ENCODE results near the gene MTX3.

The MTX3 gene

GRCh38 chr5:79973511-79973910 is 17.6 kb downstream of the MTX3 start:
- no peak for TF ChIP-seq ZNF565 (CRISPR knock-in tag; conservative IDR thresholded peaks at IDR 0.05; ENCODE audit: low read depth)
- TF ChIP-seq TCF4 (CRISPR knock-in tag; IDR thresholded peaks at IDR 0.05; ENCODE audit: borderline replicate concordance), result no peak
- TF ChIP-seq ZNF8 (CRISPR knock-in tag; IDR thresholded peaks at IDR 0.05), result no peak
- TF ChIP-seq ZC3H10 (CRISPR knock-in tag; IDR thresholded peaks at IDR 0.05), result no peak
- TF ChIP-seq, protein P1, sequence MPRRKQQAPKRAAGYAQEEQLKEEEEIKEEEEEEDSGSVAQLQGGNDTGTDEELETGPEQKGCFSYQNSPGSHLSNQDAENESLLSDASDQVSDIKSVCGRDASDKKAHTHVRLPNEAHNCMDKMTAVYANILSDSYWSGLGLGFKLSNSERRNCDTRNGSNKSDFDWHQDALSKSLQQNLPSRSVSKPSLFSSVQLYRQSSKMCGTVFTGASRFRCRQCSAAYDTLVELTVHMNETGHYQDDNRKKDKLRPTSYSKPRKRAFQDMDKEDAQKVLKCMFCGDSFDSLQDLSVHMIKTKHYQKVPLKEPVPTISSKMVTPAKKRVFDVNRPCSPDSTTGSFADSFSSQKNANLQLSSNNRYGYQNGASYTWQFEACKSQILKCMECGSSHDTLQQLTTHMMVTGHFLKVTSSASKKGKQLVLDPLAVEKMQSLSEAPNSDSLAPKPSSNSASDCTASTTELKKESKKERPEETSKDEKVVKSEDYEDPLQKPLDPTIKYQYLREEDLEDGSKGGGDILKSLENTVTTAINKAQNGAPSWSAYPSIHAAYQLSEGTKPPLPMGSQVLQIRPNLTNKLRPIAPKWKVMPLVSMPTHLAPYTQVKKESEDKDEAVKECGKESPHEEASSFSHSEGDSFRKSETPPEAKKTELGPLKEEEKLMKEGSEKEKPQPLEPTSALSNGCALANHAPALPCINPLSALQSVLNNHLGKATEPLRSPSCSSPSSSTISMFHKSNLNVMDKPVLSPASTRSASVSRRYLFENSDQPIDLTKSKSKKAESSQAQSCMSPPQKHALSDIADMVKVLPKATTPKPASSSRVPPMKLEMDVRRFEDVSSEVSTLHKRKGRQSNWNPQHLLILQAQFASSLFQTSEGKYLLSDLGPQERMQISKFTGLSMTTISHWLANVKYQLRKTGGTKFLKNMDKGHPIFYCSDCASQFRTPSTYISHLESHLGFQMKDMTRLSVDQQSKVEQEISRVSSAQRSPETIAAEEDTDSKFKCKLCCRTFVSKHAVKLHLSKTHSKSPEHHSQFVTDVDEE (CRISPR knock-in tag; IDR thresholded peaks at IDR 0.05), result no peak
- no peak for TF ChIP-seq ZFP3 (CRISPR knock-in tag; IDR thresholded peaks at IDR 0.05)
- no peak for TF ChIP-seq BACH2 (CRISPR knock-in tag; IDR thresholded peaks at IDR 0.05; ENCODE audit: borderline replicate concordance)
- TF ChIP-seq ISL1 (CRISPR knock-in tag; IDR thresholded peaks at IDR 0.05), result no peak
- no peak for TF ChIP-seq RARB (CRISPR knock-in tag; IDR thresholded peaks at IDR 0.05)
- no peak for TF ChIP-seq ESRRG (CRISPR knock-in tag; IDR thresholded peaks at IDR 0.05)
- TF ChIP-seq, protein P2, sequence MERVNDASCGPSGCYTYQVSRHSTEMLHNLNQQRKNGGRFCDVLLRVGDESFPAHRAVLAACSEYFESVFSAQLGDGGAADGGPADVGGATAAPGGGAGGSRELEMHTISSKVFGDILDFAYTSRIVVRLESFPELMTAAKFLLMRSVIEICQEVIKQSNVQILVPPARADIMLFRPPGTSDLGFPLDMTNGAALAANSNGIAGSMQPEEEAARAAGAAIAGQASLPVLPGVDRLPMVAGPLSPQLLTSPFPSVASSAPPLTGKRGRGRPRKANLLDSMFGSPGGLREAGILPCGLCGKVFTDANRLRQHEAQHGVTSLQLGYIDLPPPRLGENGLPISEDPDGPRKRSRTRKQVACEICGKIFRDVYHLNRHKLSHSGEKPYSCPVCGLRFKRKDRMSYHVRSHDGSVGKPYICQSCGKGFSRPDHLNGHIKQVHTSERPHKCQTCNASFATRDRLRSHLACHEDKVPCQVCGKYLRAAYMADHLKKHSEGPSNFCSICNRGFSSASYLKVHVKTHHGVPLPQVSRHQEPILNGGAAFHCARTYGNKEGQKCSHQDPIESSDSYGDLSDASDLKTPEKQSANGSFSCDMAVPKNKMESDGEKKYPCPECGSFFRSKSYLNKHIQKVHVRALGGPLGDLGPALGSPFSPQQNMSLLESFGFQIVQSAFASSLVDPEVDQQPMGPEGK (CRISPR knock-in tag; IDR thresholded peaks at IDR 0.05; ENCODE audit: borderline replicate concordance), result no peak
- TF ChIP-seq CSDC2 (CRISPR knock-in tag; IDR thresholded peaks at IDR 0.05), result no peak
- no peak for ATAC-seq

GRCh38 chr5:79971156-79971555 is 19.9 kb downstream of the MTX3 start:
- 0 out of 2 replicates have a peak, but pooled peaks have one; percentile 30 for TF ChIP-seq ISL1 (CRISPR knock-in tag; IDR thresholded peaks at IDR 0.05)
- 0 out of 2 replicates have a peak, but pooled peaks have one; percentile 29 for TF ChIP-seq ZC3H10 (CRISPR knock-in tag; IDR thresholded peaks at IDR 0.05)
- TF ChIP-seq ESRRG (CRISPR knock-in tag; IDR thresholded peaks at IDR 0.05), result no peak
- ATAC-seq, result peak; percentile 89

DNA sequence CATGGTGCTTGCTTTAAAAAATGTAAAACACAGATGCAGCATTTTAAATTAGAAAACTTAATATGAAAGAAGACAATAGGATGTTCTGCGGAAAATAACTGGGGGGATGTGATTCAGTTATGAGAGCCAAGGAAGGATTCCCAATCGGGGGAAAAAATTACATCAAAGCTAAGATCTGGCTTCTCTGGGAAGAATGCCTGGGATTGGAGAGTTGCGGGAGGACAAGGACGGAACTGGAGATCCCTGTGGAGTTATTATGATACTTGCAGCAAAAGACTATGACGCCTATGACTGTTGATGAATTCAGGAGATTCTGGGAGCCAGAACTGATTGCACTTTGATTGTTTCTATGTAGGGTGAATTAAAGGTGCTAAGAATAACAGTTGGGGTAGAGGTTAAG is 24.6 kb downstream of the MTX3 start:
- no peak for TF ChIP-seq CSDC2 (CRISPR knock-in tag; IDR thresholded peaks at IDR 0.05)
- TF ChIP-seq, protein P1 (CRISPR knock-in tag; IDR thresholded peaks at IDR 0.05), result no peak
- no peak for TF ChIP-seq ISL1 (CRISPR knock-in tag; IDR thresholded peaks at IDR 0.05)
- no peak for TF ChIP-seq TCF4 (CRISPR knock-in tag; IDR thresholded peaks at IDR 0.05; ENCODE audit: borderline replicate concordance)
- TF ChIP-seq CSRNP3 (CRISPR knock-in tag; IDR thresholded peaks at IDR 0.05), result no peak
- TF ChIP-seq, protein P3, sequence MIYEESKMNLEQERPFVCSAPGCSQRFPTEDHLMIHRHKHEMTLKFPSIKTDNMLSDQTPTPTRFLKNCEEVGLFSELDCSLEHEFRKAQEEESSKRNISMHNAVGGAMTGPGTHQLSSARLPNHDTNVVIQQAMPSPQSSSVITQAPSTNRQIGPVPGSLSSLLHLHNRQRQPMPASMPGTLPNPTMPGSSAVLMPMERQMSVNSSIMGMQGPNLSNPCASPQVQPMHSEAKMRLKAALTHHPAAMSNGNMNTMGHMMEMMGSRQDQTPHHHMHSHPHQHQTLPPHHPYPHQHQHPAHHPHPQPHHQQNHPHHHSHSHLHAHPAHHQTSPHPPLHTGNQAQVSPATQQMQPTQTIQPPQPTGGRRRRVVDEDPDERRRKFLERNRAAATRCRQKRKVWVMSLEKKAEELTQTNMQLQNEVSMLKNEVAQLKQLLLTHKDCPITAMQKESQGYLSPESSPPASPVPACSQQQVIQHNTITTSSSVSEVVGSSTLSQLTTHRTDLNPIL (CRISPR knock-in tag; IDR thresholded peaks at IDR 0.05; ENCODE audit: low read depth), result no peak
- no peak for TF ChIP-seq ZFP3 (CRISPR knock-in tag; IDR thresholded peaks at IDR 0.05)
- TF ChIP-seq PPARA (CRISPR knock-in tag; IDR thresholded peaks at IDR 0.05; ENCODE audit: borderline replicate concordance), result no peak
- TF ChIP-seq ZFP30 (CRISPR knock-in tag; IDR thresholded peaks at IDR 0.05), result no peak
- TF ChIP-seq TOX (CRISPR knock-in tag; IDR thresholded peaks at IDR 0.05; ENCODE audit: borderline replicate concordance), result no peak
- TF ChIP-seq SNAI2 (CRISPR knock-in tag; IDR thresholded peaks at IDR 0.05), result no peak
- TF ChIP-seq, protein P4, sequence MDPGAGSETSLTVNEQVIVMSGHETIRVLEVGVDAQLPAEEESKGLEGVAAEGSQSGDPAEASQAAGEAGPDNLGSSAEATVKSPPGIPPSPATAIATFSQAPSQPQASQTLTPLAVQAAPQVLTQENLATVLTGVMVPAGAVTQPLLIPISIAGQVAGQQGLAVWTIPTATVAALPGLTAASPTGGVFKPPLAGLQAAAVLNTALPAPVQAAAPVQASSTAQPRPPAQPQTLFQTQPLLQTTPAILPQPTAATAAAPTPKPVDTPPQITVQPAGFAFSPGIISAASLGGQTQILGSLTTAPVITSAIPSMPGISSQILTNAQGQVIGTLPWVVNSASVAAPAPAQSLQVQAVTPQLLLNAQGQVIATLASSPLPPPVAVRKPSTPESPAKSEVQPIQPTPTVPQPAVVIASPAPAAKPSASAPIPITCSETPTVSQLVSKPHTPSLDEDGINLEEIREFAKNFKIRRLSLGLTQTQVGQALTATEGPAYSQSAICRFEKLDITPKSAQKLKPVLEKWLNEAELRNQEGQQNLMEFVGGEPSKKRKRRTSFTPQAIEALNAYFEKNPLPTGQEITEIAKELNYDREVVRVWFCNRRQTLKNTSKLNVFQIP (CRISPR knock-in tag; IDR thresholded peaks at IDR 0.05; ENCODE audit: borderline replicate concordance, low read depth), result no peak
- no peak for TF ChIP-seq ZNF70 (CRISPR knock-in tag; IDR thresholded peaks at IDR 0.05)
- TF ChIP-seq ARNTL (CRISPR knock-in tag; IDR thresholded peaks at IDR 0.05; ENCODE audit: borderline replicate concordance, low read depth), result no peak
- TF ChIP-seq GLIS3 (CRISPR knock-in tag; IDR thresholded peaks at IDR 0.05), result no peak
- no peak for TF ChIP-seq BACH2 (CRISPR knock-in tag; IDR thresholded peaks at IDR 0.05; ENCODE audit: borderline replicate concordance)
- TF ChIP-seq, protein P2 (CRISPR knock-in tag; IDR thresholded peaks at IDR 0.05; ENCODE audit: borderline replicate concordance), result no peak
- ATAC-seq, result no peak

Measured in SK-N-SH treated with all-trans-retinoic acid at 6 μM for 48 hours (cell line).